HPDE6-E6E7 (cell line): ENCODE measurements around the gene FXN.

Experiments used
- DNase-seq: peaks from one replicate; pipeline ENCODE4 v3.0.0; 2011; ENCODE audit warnings: missing footprints; ENCODE audit errors: extremely low spot score

FXN gene

GRCh38 chr9:69140123-69140735, 104.7 kb downstream of the FXN start:
- no peak for DNase-seq

GRCh38 chr9:69141851-69142250, 106.3 kb downstream of the FXN start:
- DNase-seq, result no peak

- no peak for DNase-seq
Measured at GRCh38 chr9:69143291-69143690, 107.7 kb downstream of the FXN start.

- no peak for DNase-seq
Measured at GRCh38 chr9:69145144-69145715, 109.7 kb downstream of the FXN start.

- no peak for DNase-seq
Measured at GRCh38 chr9:69147041-69147834, 111.7 kb downstream of the FXN start.

GRCh38 chr9:69149321-69149807, 113.8 kb downstream of the FXN start:
- no peak for DNase-seq
